WTC11 (cell line): Measurements from ENCODE around the gene FOXL2NB. TPM values are rescaled to one million over a fixed set of nuclear protein-coding genes. Genes with fewer than 3 reads are reported as not detected.

ENCODE experiments used
- ARID4B ChIP-seq: sonication (generic); formaldehyde crosslinking; IDR thresholded peaks from 2 replicates; pipeline ENCODE4 v1.8.0; 2023; ENCODE audit warnings: missing genetic modification reagents, mild to moderate bottlenecking, borderline replicate concordance
- CREM ChIP-seq: sonication (generic); formaldehyde crosslinking; IDR thresholded peaks from 2 replicates; pipeline ENCODE4 v1.8.1; 2022; ENCODE audit warnings: mild to moderate bottlenecking, missing genetic modification reagents, moderate library complexity
- E2F1 ChIP-seq: sonication (generic); formaldehyde crosslinking; IDR thresholded peaks from 2 replicates; pipeline ENCODE4 v1.8.0; 2022; ENCODE audit warnings: mild to moderate bottlenecking, missing genetic modification reagents
- ELF4 ChIP-seq: sonication (generic); formaldehyde crosslinking; IDR thresholded peaks from 2 replicates; pipeline ENCODE4 v1.8.1; 2022; ENCODE audit warnings: low read depth, mild to moderate bottlenecking, moderate library complexity, missing genetic modification reagents
- ETV6 ChIP-seq: sonication (generic); formaldehyde crosslinking; IDR thresholded peaks from 2 replicates; pipeline ENCODE4 v1.8.1; 2022; ENCODE audit warnings: mild to moderate bottlenecking, missing genetic modification reagents
- FOXP1 ChIP-seq: sonication (generic); formaldehyde crosslinking; IDR thresholded peaks from 2 replicates; pipeline ENCODE4 v1.8.0; 2022; ENCODE audit warnings: missing genetic modification reagents, mild to moderate bottlenecking, moderate library complexity, borderline replicate concordance
- GABPB1 ChIP-seq: sonication (generic); formaldehyde crosslinking; IDR thresholded peaks from 2 replicates; pipeline ENCODE4 v1.8.1; 2023; ENCODE audit warnings: mild to moderate bottlenecking, missing genetic modification reagents
- HMGXB4 ChIP-seq: sonication (generic); formaldehyde crosslinking; IDR thresholded peaks from 2 replicates; pipeline ENCODE4 v1.8.1; 2023; ENCODE audit warnings: mild to moderate bottlenecking, moderate library complexity, missing genetic modification reagents
- JUN ChIP-seq: sonication (generic); formaldehyde crosslinking; IDR thresholded peaks from 2 replicates; pipeline ENCODE4 v1.8.0; 2023; ENCODE audit warnings: mild to moderate bottlenecking, missing genetic modification reagents
- MXD4 ChIP-seq: fragments of 250-450 bp; sonication (Bioruptor Pico); IDR thresholded peaks from 2 replicates; pipeline ENCODE4 v1.8.0; 2021; ENCODE audit warnings: mild to moderate bottlenecking, moderate library complexity, borderline replicate concordance
- NR2C2 ChIP-seq: sonication (generic); formaldehyde crosslinking; IDR thresholded peaks from 2 replicates; pipeline ENCODE4 v1.8.0; 2022; ENCODE audit warnings: mild to moderate bottlenecking, missing genetic modification reagents
- PRRX2 ChIP-seq: fragments of 250-450 bp; sonication (Bioruptor Pico); IDR thresholded peaks from 2 replicates; pipeline ENCODE4 v1.8.0; 2021; ENCODE audit warnings: mild to moderate bottlenecking
- SMAD4 ChIP-seq: sonication (generic); formaldehyde crosslinking; IDR thresholded peaks from 2 replicates; pipeline ENCODE4 v1.8.0; 2022; ENCODE audit warnings: mild to moderate bottlenecking, missing genetic modification reagents
- SOX15 ChIP-seq: fragments of 250-450 bp; sonication (Bioruptor Pico); IDR thresholded peaks from 2 replicates; pipeline ENCODE4 v1.9.0; 2021; ENCODE audit warnings: mild to moderate bottlenecking
- TEAD1 ChIP-seq: sonication (generic); formaldehyde crosslinking; IDR thresholded peaks from 2 replicates; pipeline ENCODE4 v1.8.0; 2022; ENCODE audit warnings: mild to moderate bottlenecking, missing genetic modification reagents
- TEAD4 ChIP-seq: sonication (generic); formaldehyde crosslinking; IDR thresholded peaks from 2 replicates; pipeline ENCODE4 v1.8.0; 2022; ENCODE audit warnings: mild to moderate bottlenecking, missing genetic modification reagents
- ZMAT4 ChIP-seq: fragments of 250-450 bp; sonication (Bioruptor Pico); IDR thresholded peaks from 2 replicates; pipeline ENCODE4 v1.9.0; 2021; ENCODE audit warnings: mild to moderate bottlenecking
- ZNF121 ChIP-seq: sonication (generic); formaldehyde crosslinking; IDR thresholded peaks from 2 replicates; pipeline ENCODE4 v1.8.0; 2023; ENCODE audit warnings: missing genetic modification reagents
- ZNF219 ChIP-seq: sonication (generic); formaldehyde crosslinking; IDR thresholded peaks from 2 replicates; pipeline ENCODE4 v1.8.0; 2023; ENCODE audit warnings: missing genetic modification reagents, mild to moderate bottlenecking, borderline replicate concordance
- ZNF232 ChIP-seq: sonication (generic); formaldehyde crosslinking; IDR thresholded peaks from 2 replicates; pipeline ENCODE4 v1.8.0; 2022; ENCODE audit warnings: mild to moderate bottlenecking, missing genetic modification reagents
- ZNF263 ChIP-seq: sonication (generic); formaldehyde crosslinking; IDR thresholded peaks from 2 replicates; pipeline ENCODE4 v1.8.1; 2022; ENCODE audit warnings: low read depth, mild to moderate bottlenecking, moderate library complexity, missing genetic modification reagents
- ZNF317 ChIP-seq: sonication (generic); formaldehyde crosslinking; IDR thresholded peaks from 2 replicates; pipeline ENCODE4 v1.8.1; 2023; ENCODE audit warnings: low read depth, mild to moderate bottlenecking, moderate library complexity, missing genetic modification reagents, borderline replicate concordance
- ZNF423 ChIP-seq: fragments of 250-450 bp; sonication (Bioruptor Pico); IDR thresholded peaks from 2 replicates; pipeline ENCODE4 v2.1.2; 2022; ENCODE audit warnings: mild to moderate bottlenecking, moderate library complexity
- ZNF425 ChIP-seq: fragments of 250-450 bp; sonication (Bioruptor Pico); conservative IDR thresholded peaks from 2 replicates; pipeline ENCODE4 v1.9.0; 2021; ENCODE audit warnings: mild to moderate bottlenecking
- ZNF532 ChIP-seq: fragments of 250-450 bp; sonication (Bioruptor Pico); IDR thresholded peaks from 2 replicates; pipeline ENCODE4 v1.9.0; 2021; ENCODE audit warnings: mild to moderate bottlenecking, borderline replicate concordance
- ZNF671 ChIP-seq: fragments of 250-450 bp; sonication (Bioruptor Pico); IDR thresholded peaks from 2 replicates; pipeline ENCODE4 v1.8.0; 2021; ENCODE audit warnings: mild to moderate bottlenecking
- total RNA-seq: library from RNA; stranded (reverse); gene quantifications from 3 replicates; pipeline ENCODE4 v1.2.3, GENCODE V29; 2021

The FOXL2NB gene
- total RNA-seq, 1 experiment from 2014 or later = 5.1 TPM

- TF ChIP-seq ZNF232 (CRISPR knock-in tag) = no peak
- no peak for TF ChIP-seq TEAD1 (CRISPR knock-in tag)
- TF ChIP-seq CREM (CRISPR knock-in tag) = no peak
- TF ChIP-seq TEAD4 (CRISPR knock-in tag) = no peak
- no peak for TF ChIP-seq ZMAT4 (CRISPR knock-in tag)
- no peak for TF ChIP-seq NR2C2
- TF ChIP-seq MXD4 (CRISPR knock-in tag) = no peak
- TF ChIP-seq SOX15 (CRISPR knock-in tag) = no peak
- no peak for TF ChIP-seq HMGXB4 (CRISPR knock-in tag)
- TF ChIP-seq ZNF532 (CRISPR knock-in tag) = no peak
- TF ChIP-seq ARID4B = no peak; the same call in 1 of the 2 replicates
- 0 out of 2 replicates have a peak, but pooled peaks have one; percentile 40 for TF ChIP-seq SMAD4 (CRISPR knock-in tag)
- no peak for TF ChIP-seq ZNF121 (CRISPR knock-in tag)
- TF ChIP-seq ETV6 (CRISPR knock-in tag) = no peak
- no peak for TF ChIP-seq FOXP1 (CRISPR knock-in tag)
- no peak for TF ChIP-seq ZNF423 (CRISPR knock-in tag)
- no peak for TF ChIP-seq GABPB1 (CRISPR knock-in tag)
- TF ChIP-seq ELF4 (CRISPR knock-in tag) = no peak
- no peak for TF ChIP-seq JUN (CRISPR knock-in tag)
- TF ChIP-seq ZNF425 (CRISPR knock-in tag) = no peak
- no peak for TF ChIP-seq ZNF671 (CRISPR knock-in tag)
- no peak for TF ChIP-seq PRRX2 (CRISPR knock-in tag)
- no peak for TF ChIP-seq ZNF219 (CRISPR knock-in tag)
- TF ChIP-seq E2F1 = no peak
- no peak for TF ChIP-seq ZNF263
- no peak for TF ChIP-seq ZNF317 (CRISPR knock-in tag)
These were observed at the start of gene FOXL2NB, which contains the start of gene FOXL2 (continued) for GRCh38 chr3:138946663-138947494.
